ENCODE measurements around the gene REEP1. TPM values are rescaled to one million over a fixed set of nuclear protein-coding genes. Genes with fewer than 3 reads are reported as not detected.

REEP1 gene
- total and polyA plus RNA-seq, 2 of the 4 experiments (the other 2 are of a cell fraction): under 0.01 to 0.03 TPM

- BruUV-seq (replicated peaks): no TSS peak
- no peaks in the 10 kb centered on the region for H3K27me3 ChIP-seq (ENCODE audit: control insufficient read depth, insufficient read depth, low read length)
- H3K9ac ChIP-seq (ENCODE audit: low read depth, low read length): no peak overlapping the region
- no peak overlapping the region for H3K18ac ChIP-seq (ENCODE audit: low read depth, low read length)
- H2BK120ac ChIP-seq (ENCODE audit: low read depth, low read length): no peak overlapping the region
- no peak overlapping the region for H2BK20ac ChIP-seq (ENCODE audit: low read depth, low read length)
- no peak overlapping the region for H3K4me3 ChIP-seq (ENCODE audit: insufficient read depth, low read depth, low read length)
- no peak overlapping the region for H3K14ac ChIP-seq (replicated peaks; ENCODE audit: low read depth, low read length)
- H3K9me3 ChIP-seq (ENCODE audit: control insufficient read depth, insufficient read depth, low read length): no peaks in the 10 kb centered on the region
- POLR2A ChIA-PET (ENCODE audit: unreplicated experiment): no interaction called here
- no peak overlapping the region for H3K27ac ChIP-seq (ENCODE audit: insufficient read depth, low read length)
- H4K20me1 ChIP-seq (ENCODE audit: insufficient read depth, low read length): peaks cover 58% of the 10 kb centered on the region
- no peaks in the 10 kb centered on the region for H3K4me1 ChIP-seq (ENCODE audit: control insufficient read depth, insufficient read depth, low read length)
- CTCF ChIA-PET: no interaction called here
- in situ Hi-C loops (cut with MboI; ENCODE audit: low sequenced_read_pairs) (no loop called here), dilution Hi-C loops (cut with HindIII; ENCODE audit: low sequenced_read_pairs, unreplicated experiment) (no loop called here), intact Hi-C loops (cut with micrococcal nuclease) (no loop called here)
- no peak overlapping the region for H3K56ac ChIP-seq (ENCODE audit: extremely low read depth, insufficient read depth, low read length)
- no peak overlapping the region for H4K5ac ChIP-seq (ENCODE audit: low read depth, low read length)
- H2BK15ac ChIP-seq (ENCODE audit: low read depth, low read length): no peak overlapping the region
- no peak overlapping the region for H2BK5ac ChIP-seq (ENCODE audit: low read depth, low read length, poor library complexity, severe bottlenecking)
- no peak overlapping the region for H4K8ac ChIP-seq (ENCODE audit: low read depth in 2 of 2, low read length in 2 of 2)
- no peak overlapping the region for H2AK9ac ChIP-seq (replicated peaks; ENCODE audit: low read depth, low read length, poor library complexity)
- H2AFZ ChIP-seq (replicated peaks; ENCODE audit: low read length, poor library complexity): no peak overlapping the region
- H3K23ac ChIP-seq (ENCODE audit: low read depth, low read length): 0 out of 2 replicates have a peak overlapping the region, but pooled peaks have one; percentile 15
- TF ChIP-seq USF2 (IDR thresholded peaks at IDR 0.05; ENCODE audit: low read depth, low read length): no peak
- TF ChIP-seq SMC3 (IDR thresholded peaks at IDR 0.05; ENCODE audit: low read depth, low read length): no peak
- TF ChIP-seq CHD1 (IDR thresholded peaks at IDR 0.05; ENCODE audit: low read depth, low read length): no peak
- TF ChIP-seq, protein P1, sequence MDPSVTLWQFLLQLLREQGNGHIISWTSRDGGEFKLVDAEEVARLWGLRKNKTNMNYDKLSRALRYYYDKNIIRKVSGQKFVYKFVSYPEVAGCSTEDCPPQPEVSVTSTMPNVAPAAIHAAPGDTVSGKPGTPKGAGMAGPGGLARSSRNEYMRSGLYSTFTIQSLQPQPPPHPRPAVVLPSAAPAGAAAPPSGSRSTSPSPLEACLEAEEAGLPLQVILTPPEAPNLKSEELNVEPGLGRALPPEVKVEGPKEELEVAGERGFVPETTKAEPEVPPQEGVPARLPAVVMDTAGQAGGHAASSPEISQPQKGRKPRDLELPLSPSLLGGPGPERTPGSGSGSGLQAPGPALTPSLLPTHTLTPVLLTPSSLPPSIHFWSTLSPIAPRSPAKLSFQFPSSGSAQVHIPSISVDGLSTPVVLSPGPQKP (IDR thresholded peaks at IDR 0.05; ENCODE audit: borderline replicate concordance, low read depth, low read length): no peak
- H3K9me1 ChIP-seq (ENCODE audit: insufficient read depth, low read length): peaks cover 8% of the 10 kb centered on the region
- H3K4me2 ChIP-seq (ENCODE audit: low read depth, low read length): no peak overlapping the region
- ATAC-seq (ENCODE audit: low read depth) (no peak), DNase-seq (no peak)
- H3K36me3 ChIP-seq (ENCODE audit: control insufficient read depth, insufficient read depth, low read length): peaks cover 4% of the 10 kb centered on the region; the same call in 1 of the 2 replicates
- H4K91ac ChIP-seq (ENCODE audit: insufficient read depth, low read depth, low read length): no peak overlapping the region
- H3K4ac ChIP-seq (ENCODE audit: low read depth, low read length): no peak overlapping the region
- H2AK5ac ChIP-seq (ENCODE audit: low read depth, low read length): no peak overlapping the region
- H3K79me1 ChIP-seq (ENCODE audit: low read depth in 1 of 2, low read length in 2 of 2): peaks cover 29 to 57% of the 10 kb centered on the region in 2 experiments
Observed at GRCh38 chr2:86186431-86186830, 151.0 kb downstream of the REEP1 start.

Data from IMR-90 (cell line).